ENCODE results near the gene SERPINE3.

The SERPINE3 gene

GRCh38 chr13:51347099-51347498 lies 7.6 kb downstream of the SERPINE3 start:
- ChIA-PET CTCF (no interaction called here), POLR2A (no interaction called here)
- DNase-seq (ENCODE audit: extremely low spot score), result no peak
- TF ChIP-seq CTCF (IDR thresholded peaks at IDR 0.05; ENCODE audit: control extremely low read depth, extremely low read depth, low read depth, missing control alignments), result no peak

- no peak for TF ChIP-seq CTCF (IDR thresholded peaks at IDR 0.05; ENCODE audit: control extremely low read depth, extremely low read depth, low read depth, missing control alignments)
- no peak for DNase-seq (ENCODE audit: extremely low spot score)
- CTCF ChIA-PET, result no interaction called here
- POLR2A ChIA-PET, result no interaction called here
Observed at GRCh38 chr13:51348069-51348967, 8.8 kb downstream of the SERPINE3 start.

GRCh38 chr13:51349016-51349415 lies 9.5 kb downstream of the SERPINE3 start:
- no peak for DNase-seq (ENCODE audit: extremely low spot score)

GRCh38 chr13:51355217-51355616 lies 15.7 kb downstream of the SERPINE3 start:
- ChIA-PET CTCF (no interaction called here), POLR2A (interaction anchor here (1.1 kb wide), 1 partner anchor 98 kb away, joined by 3 read pairs; the partner anchor contains the start of gene INTS6)
- DNase-seq (ENCODE audit: extremely low spot score), result no peak
- TF ChIP-seq CTCF (IDR thresholded peaks at IDR 0.05; ENCODE audit: control extremely low read depth, extremely low read depth, low read depth, missing control alignments), result no peak

More at GRCh38 chr13:51349016-51349415, 9.5 kb downstream of the SERPINE3 start:
- no peak for TF ChIP-seq CTCF (IDR thresholded peaks at IDR 0.05; ENCODE audit: control extremely low read depth, extremely low read depth, low read depth, missing control alignments)
- CTCF ChIA-PET, result no interaction called here
- POLR2A ChIA-PET, result no interaction called here

GRCh38 chr13:51357928-51358595 lies 18.6 kb downstream of the SERPINE3 start:
- ChIA-PET POLR2A (no interaction called here), CTCF (no interaction called here)
- no peak for DNase-seq (ENCODE audit: extremely low spot score)
- TF ChIP-seq CTCF (IDR thresholded peaks at IDR 0.05; ENCODE audit: control extremely low read depth, extremely low read depth, low read depth, missing control alignments), result no peak

- no peak for DNase-seq (ENCODE audit: extremely low spot score)
- ChIA-PET CTCF (interaction anchor here (1.2 to 1.3 kb wide), 2 partner anchors 20 to 40 kb away, joined by 3 to 4 read pairs; no protein-coding TSS in a partner anchor), POLR2A (no interaction called here)
- no peak for TF ChIP-seq CTCF (IDR thresholded peaks at IDR 0.05; ENCODE audit: control extremely low read depth, extremely low read depth, low read depth, missing control alignments)
Observed at GRCh38 chr13:51359352-51359751, 19.9 kb downstream of the SERPINE3 start.
